Measurements from ENCODE around the gene NEXN. TPM values are rescaled to one million over a fixed set of nuclear protein-coding genes. Genes with fewer than 3 reads are reported as not detected.
"Not testable (repeated sequence)": the region's sequence is repeated elsewhere in the genome, so short reads cannot be mapped to it uniquely, and the experiment has no call there.

Gene NEXN
- total RNA-seq, 2 experiments from 2014 or later = 3.3 to 3.4 TPM

GRCh38 chr1:77972080-77972479, 83.7 kb downstream of the NEXN start:
- Mint-ChIP-seq H3K9me3 (ENCODE audit: insufficient read depth) (no peaks in the 10 kb centered on the region), H3K4me3 (peak overlapping the region; percentile 4), H3K36me3 (ENCODE audit: low read depth) (peaks cover 53% of the 10 kb centered on the region), H3K27ac (no peak overlapping the region), H3K27me3 (ENCODE audit: low read depth) (no peaks in the 10 kb centered on the region), H3K4me1 (ENCODE audit: low read depth) (peaks cover 63% of the 10 kb centered on the region)
- DNase-seq (no peak), ATAC-seq (no peak)
- ChIA-PET CTCF (no interaction called here), POLR2A (no interaction called here)

- CTCF ChIA-PET = interaction anchor here (0.6 to 1.9 kb wide), 3 partner anchors 9 to 139 kb away, joined by 3 to 8 read pairs (median 3); no protein-coding TSS in a partner anchor
- no peaks in the 10 kb centered on the region for H3K9me3 Mint-ChIP-seq (ENCODE audit: insufficient read depth)
- no peaks in the 10 kb centered on the region for H3K27me3 Mint-ChIP-seq (ENCODE audit: low read depth)
- no peak for DNase-seq
- no peak overlapping the region for H3K4me3 Mint-ChIP-seq
- peak overlapping the region; percentile 61 for H3K27ac Mint-ChIP-seq
- POLR2A ChIA-PET = interaction anchor here (1.0 to 9.2 kb wide), 2 partner anchors 28 to 645 kb away, joined by 13 to 317 read pairs; partner anchors contain the start of genes DNAJB4 and IFI44L
- H3K36me3 Mint-ChIP-seq (ENCODE audit: low read depth) = peaks cover 29% of the 10 kb centered on the region
- peaks cover 44% of the 10 kb centered on the region for H3K4me1 Mint-ChIP-seq (ENCODE audit: low read depth)
- no peak for ATAC-seq
Observed at GRCh38 chr1:77975386-77975785, 87.0 kb downstream of the NEXN start.

DNA sequence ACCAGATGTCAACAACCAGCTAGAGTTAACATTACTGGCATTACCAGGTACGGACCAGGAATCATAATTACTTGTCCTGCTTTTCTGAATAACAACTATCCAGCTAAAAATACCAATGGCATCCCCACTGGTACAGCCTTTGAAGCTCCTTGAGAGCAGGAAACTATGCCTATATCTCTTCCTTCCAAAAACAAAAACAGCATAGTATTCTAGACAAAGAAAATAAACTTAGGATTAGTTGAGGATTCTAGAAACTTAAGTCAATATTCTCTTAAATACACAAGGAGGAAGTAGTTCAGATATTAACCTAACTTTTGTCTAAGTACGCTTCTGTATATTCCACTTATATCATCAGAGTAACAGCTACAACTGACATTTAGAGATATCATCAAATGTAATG, 87.5 kb downstream of the NEXN start:
- POLR2A ChIA-PET = interaction anchor here (1.0 to 9.2 kb wide), 2 partner anchors 27 to 644 kb away, joined by 13 to 317 read pairs; partner anchors contain the start of genes DNAJB4 and IFI44L
- no peak overlapping the region for H3K4me3 Mint-ChIP-seq
- no peaks in the 10 kb centered on the region for H3K9me3 Mint-ChIP-seq (ENCODE audit: insufficient read depth)
- H3K4me1 Mint-ChIP-seq (ENCODE audit: low read depth) = peaks cover 46% of the 10 kb centered on the region
- peaks cover 32% of the 10 kb centered on the region for H3K36me3 Mint-ChIP-seq (ENCODE audit: low read depth)
- CTCF ChIA-PET = interaction anchor here (0.6 to 1.9 kb wide), 3 partner anchors 10 to 139 kb away, joined by 3 to 8 read pairs (median 3); no protein-coding TSS in a partner anchor
- peak overlapping the region; percentile 61 for H3K27ac Mint-ChIP-seq
- no peak for ATAC-seq
- no peak for DNase-seq
- no peaks in the 10 kb centered on the region for H3K27me3 Mint-ChIP-seq (ENCODE audit: low read depth)

DNA sequence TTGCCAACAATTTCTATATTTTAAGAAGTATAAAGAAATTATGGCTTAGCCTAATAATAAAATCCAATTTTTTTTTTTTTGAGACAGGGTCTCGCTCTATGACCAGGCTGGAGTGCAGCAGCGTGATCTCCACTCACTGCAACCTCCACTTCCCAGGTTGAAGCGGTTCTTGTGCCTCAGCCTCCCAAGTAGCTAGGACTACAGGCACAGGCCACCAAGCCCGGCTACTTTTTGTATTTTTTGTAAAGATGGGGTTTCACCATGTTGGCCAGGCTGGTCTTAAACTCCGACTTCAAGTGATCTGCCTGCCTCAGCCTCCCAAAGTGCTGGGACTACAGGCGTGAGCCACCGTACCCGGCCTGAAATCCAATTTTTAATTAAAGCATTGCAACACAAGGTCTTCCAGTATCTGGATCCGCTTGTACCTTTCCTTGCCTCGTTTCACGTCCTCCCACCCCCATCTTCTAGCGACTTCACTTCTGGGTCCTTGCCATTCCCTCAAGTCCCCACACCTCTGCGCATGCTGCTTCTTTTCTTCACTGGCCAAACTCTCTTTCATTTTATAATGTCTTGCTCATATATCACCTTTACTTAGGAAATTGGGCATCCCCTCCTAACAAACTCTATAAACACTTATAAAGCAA, 88.1 kb downstream of the NEXN start:
- H3K4me1 Mint-ChIP-seq (ENCODE audit: low read depth) = peaks cover 45% of the 10 kb centered on the region

GRCh38 chr1:77977989-77978292, 89.5 kb downstream of the NEXN start:
- no peak overlapping the region for H3K4me3 Mint-ChIP-seq
- no peaks in the 10 kb centered on the region for H3K9me3 Mint-ChIP-seq (ENCODE audit: insufficient read depth)
- H3K27ac Mint-ChIP-seq = no peak overlapping the region
- H3K4me1 Mint-ChIP-seq (ENCODE audit: low read depth) = peaks cover 42% of the 10 kb centered on the region
- CTCF ChIA-PET = interaction anchor here (1.1 to 5.5 kb wide), 9 partner anchors 9 to 136 kb away, joined by 3 to 60 read pairs (median 4); partner anchors contain the start of genes DNAJB4 and GIPC2
- no peak for ATAC-seq
- no peak for DNase-seq
- peaks cover 27% of the 10 kb centered on the region for H3K36me3 Mint-ChIP-seq (ENCODE audit: low read depth)
- no peaks in the 10 kb centered on the region for H3K27me3 Mint-ChIP-seq (ENCODE audit: low read depth)
- POLR2A ChIA-PET = interaction anchor here (0.6 to 9.2 kb wide), 24 partner anchors 9 to 673 kb away, joined by 3 to 317 read pairs (median 5); partner anchors contain the start of genes DNAJB4, IFI44L and MIGA1

More for the DNA sequence above, 88.1 kb downstream of the NEXN start:
- H3K9me3 Mint-ChIP-seq (ENCODE audit: insufficient read depth) = no peaks in the 10 kb centered on the region
- CTCF ChIA-PET = interaction anchor here (1.9 to 2.4 kb wide), 2 partner anchors 8 to 10 kb away, joined by 8 to 16 read pairs; no protein-coding TSS in a partner anchor
- peaks cover 29% of the 10 kb centered on the region for H3K36me3 Mint-ChIP-seq (ENCODE audit: low read depth)
- ATAC-seq (no peak), DNase-seq (no peak)
- H3K27ac Mint-ChIP-seq = no peak overlapping the region
- H3K27me3 Mint-ChIP-seq (ENCODE audit: low read depth) = no peaks in the 10 kb centered on the region
- POLR2A ChIA-PET = interaction anchor here (1.0 to 9.2 kb wide), 3 partner anchors 27 to 643 kb away, joined by 9 to 317 read pairs (median 13); partner anchors contain the start of genes DNAJB4 and IFI44L
- H3K4me3 Mint-ChIP-seq = no peak overlapping the region

DNA sequence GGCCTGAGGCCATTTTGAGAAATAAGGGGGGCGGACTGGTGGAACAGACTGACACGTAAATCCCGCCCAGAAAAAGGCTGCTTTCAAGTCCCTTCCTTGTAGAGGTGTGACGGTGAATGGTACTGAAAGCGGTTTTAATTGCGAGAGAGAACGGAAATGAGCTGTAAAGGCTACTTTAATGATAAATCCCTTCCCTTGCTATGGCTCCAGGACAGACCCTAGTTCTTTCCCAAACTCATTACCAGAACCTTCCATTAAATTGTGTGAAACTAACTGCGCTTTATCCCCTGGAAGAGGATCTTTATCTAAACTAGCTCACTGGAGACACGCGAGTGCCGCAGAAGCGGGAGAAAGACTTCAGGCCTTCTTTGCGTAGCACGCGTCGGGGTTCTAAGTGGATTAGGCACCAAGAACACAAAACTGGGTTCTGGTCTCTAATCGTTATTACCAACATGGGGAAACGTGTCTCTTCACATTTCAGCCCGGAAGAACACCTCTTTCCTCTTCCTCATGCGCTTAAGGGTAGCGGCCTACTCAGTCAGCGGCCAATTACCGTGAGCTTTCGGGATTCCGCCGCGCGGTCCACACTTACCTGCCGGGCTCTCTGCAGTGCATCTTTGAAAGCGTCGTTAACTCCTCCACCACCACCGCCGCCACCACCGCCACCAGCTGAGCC, 90.0 kb downstream of the NEXN start:
- Mint-ChIP-seq H3K9me3 (ENCODE audit: insufficient read depth) (no peaks in the 10 kb centered on the region), H3K27ac (no peak overlapping the region), H3K4me3 (no peak overlapping the region), H3K36me3 (ENCODE audit: low read depth) (peaks cover 27% of the 10 kb centered on the region), H3K4me1 (ENCODE audit: low read depth) (peaks cover 42% of the 10 kb centered on the region), H3K27me3 (ENCODE audit: low read depth) (no peaks in the 10 kb centered on the region)
- ChIA-PET CTCF (interaction anchor here (0.9 to 5.5 kb wide), 12 partner anchors 9 to 136 kb away, joined by 3 to 60 read pairs (median 4); partner anchors contain the start of genes DNAJB4 and GIPC2), POLR2A (interaction anchor here (0.8 to 9.2 kb wide), 27 partner anchors 8 to 1719 kb away, joined by 3 to 317 read pairs (median 5); partner anchors contain the start of genes DNAJB4, IFI44, IFI44L and MIGA1)
- DNase-seq (peak; percentile 92), ATAC-seq (peak; percentile 70)

- POLR2A ChIA-PET = interaction anchor here (0.5 to 9.2 kb wide), 25 partner anchors 9 to 1720 kb away, joined by 3 to 317 read pairs (median 6); partner anchors contain the start of genes DNAJB4, IFI44, IFI44L and MIGA1
- no peaks in the 10 kb centered on the region for H3K27me3 Mint-ChIP-seq (ENCODE audit: low read depth)
- CTCF ChIA-PET = interaction anchor here (0.9 to 5.5 kb wide), 14 partner anchors 8 to 135 kb away, joined by 3 to 60 read pairs (median 4); partner anchors contain the start of genes DNAJB4 and GIPC2
Observed at GRCh38 chr1:77978969-77979876, 90.8 kb downstream of the NEXN start, which contains the start of gene FUBP1. Gene FUBP1 (minus strand): TSS chr1:77979072. CDS start chr1:77979004, 68 bp downstream.

GRCh38 chr1:77983352-77983996, 95.0 kb downstream of the NEXN start:
- not testable (repeated sequence) for H3K9me3 Mint-ChIP-seq (ENCODE audit: insufficient read depth); ATAC-seq; H3K27me3 Mint-ChIP-seq (ENCODE audit: low read depth); H3K4me3 Mint-ChIP-seq; DNase-seq; H3K27ac Mint-ChIP-seq
- H3K36me3 Mint-ChIP-seq (ENCODE audit: low read depth) = peaks cover 29% of the 10 kb centered on the region
- ChIA-PET CTCF (interaction anchor here (5.5 kb wide), 1 partner anchor 21 kb away, joined by 60 read pairs; the partner anchor contains the start of gene DNAJB4), POLR2A (interaction anchor here (1.4 to 9.2 kb wide), 2 partner anchors 20 to 21 kb away, joined by 7 to 317 read pairs; partner anchors contain the start of gene DNAJB4)
- peaks cover 22% of the 10 kb centered on the region for H3K4me1 Mint-ChIP-seq (ENCODE audit: low read depth)

More at GRCh38 chr1:77978969-77979876, 90.8 kb downstream of the NEXN start, which contains the start of gene FUBP1:
- ATAC-seq (peak; percentile 84), DNase-seq (peak; percentile 98)
- H3K27ac Mint-ChIP-seq = no peak within 1 kb of the TSS
- H3K4me3 Mint-ChIP-seq = no peak within 1 kb of the TSS
- no peaks in the 10 kb centered on the region for H3K9me3 Mint-ChIP-seq (ENCODE audit: insufficient read depth)
- peaks cover 45% of the 10 kb centered on the region for H3K4me1 Mint-ChIP-seq (ENCODE audit: low read depth)
- peaks cover 31% of the 10 kb centered on the region for H3K36me3 Mint-ChIP-seq (ENCODE audit: low read depth)

GRCh38 chr1:77983997-77984355, 95.6 kb downstream of the NEXN start:
- no peaks in the 10 kb centered on the region for H3K27me3 Mint-ChIP-seq (ENCODE audit: low read depth)
- ChIA-PET POLR2A (interaction anchor here (1.4 kb wide), 1 partner anchor 20 kb away, joined by 7 read pairs; the partner anchor contains the start of gene DNAJB4), CTCF (no interaction called here)
- no peak for ATAC-seq
- DNase-seq = no peak
- H3K36me3 Mint-ChIP-seq (ENCODE audit: low read depth) = peaks cover 29% of the 10 kb centered on the region
- no peak overlapping the region for H3K27ac Mint-ChIP-seq
- peaks cover 22% of the 10 kb centered on the region for H3K4me1 Mint-ChIP-seq (ENCODE audit: low read depth)
- no peak overlapping the region for H3K4me3 Mint-ChIP-seq
- no peaks in the 10 kb centered on the region for H3K9me3 Mint-ChIP-seq (ENCODE audit: insufficient read depth)

GRCh38 chr1:77984629-77985028, 96.2 kb downstream of the NEXN start:
- H3K4me1 Mint-ChIP-seq (ENCODE audit: low read depth) = peaks cover 26% of the 10 kb centered on the region
- ATAC-seq (no peak), DNase-seq (no peak)
- no peaks in the 10 kb centered on the region for H3K27me3 Mint-ChIP-seq (ENCODE audit: low read depth)
- POLR2A ChIA-PET = interaction anchor here (1.4 kb wide), 1 partner anchor 19 kb away, joined by 7 read pairs; the partner anchor contains the start of gene DNAJB4
- H3K4me3 Mint-ChIP-seq = no peak overlapping the region
- H3K36me3 Mint-ChIP-seq (ENCODE audit: low read depth) = peaks cover 29% of the 10 kb centered on the region
- H3K9me3 Mint-ChIP-seq (ENCODE audit: insufficient read depth) = no peaks in the 10 kb centered on the region
- CTCF ChIA-PET = no interaction called here
- H3K27ac Mint-ChIP-seq = no peak overlapping the region

All from activated CD8-positive, alpha-beta T cell treated with anti-CD3 and anti-CD28 coated beads, Interleukin-2, amount 10 ng/mL, durations not matched to agents 7 days and 5 days (primary cell).